ENCODE measurements around the gene COBLL1.

DNA sequence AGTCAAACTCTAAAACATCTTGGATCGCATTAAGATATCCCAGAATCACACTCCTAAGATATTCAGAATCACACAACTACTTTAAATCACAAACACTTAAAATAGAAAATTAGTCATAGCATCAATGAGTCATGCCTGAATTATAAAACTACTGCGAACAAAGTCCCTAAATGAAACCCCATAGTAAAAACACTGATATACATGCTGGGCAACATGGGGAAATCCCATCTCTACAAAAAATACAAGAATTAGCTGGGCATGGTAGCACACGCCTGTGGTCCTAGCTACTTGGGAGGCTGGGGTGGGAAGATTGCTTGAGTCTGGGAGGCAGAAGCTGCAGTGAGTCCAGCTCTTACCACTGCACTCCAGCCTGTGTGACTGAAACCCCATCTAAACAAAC, 101.7 kb downstream of the COBLL1 start:
- TF ChIP-seq, protein P1, sequence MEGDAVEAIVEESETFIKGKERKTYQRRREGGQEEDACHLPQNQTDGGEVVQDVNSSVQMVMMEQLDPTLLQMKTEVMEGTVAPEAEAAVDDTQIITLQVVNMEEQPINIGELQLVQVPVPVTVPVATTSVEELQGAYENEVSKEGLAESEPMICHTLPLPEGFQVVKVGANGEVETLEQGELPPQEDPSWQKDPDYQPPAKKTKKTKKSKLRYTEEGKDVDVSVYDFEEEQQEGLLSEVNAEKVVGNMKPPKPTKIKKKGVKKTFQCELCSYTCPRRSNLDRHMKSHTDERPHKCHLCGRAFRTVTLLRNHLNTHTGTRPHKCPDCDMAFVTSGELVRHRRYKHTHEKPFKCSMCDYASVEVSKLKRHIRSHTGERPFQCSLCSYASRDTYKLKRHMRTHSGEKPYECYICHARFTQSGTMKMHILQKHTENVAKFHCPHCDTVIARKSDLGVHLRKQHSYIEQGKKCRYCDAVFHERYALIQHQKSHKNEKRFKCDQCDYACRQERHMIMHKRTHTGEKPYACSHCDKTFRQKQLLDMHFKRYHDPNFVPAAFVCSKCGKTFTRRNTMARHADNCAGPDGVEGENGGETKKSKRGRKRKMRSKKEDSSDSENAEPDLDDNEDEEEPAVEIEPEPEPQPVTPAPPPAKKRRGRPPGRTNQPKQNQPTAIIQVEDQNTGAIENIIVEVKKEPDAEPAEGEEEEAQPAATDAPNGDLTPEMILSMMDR (conservative IDR thresholded peaks at IDR 0.05): no peak
- TF ChIP-seq EZH2 (IDR thresholded peaks at IDR 0.05; ENCODE audit: low read depth): no peak
